GM18907 (cell line): Measurements from ENCODE around the gene RIT2.
"Not testable (repeated sequence)": the region's sequence is repeated elsewhere in the genome, so short reads cannot be mapped to it uniquely, and the experiment has no call there.

Experiments used
- ATAC-seq: cut with Tn5 transposase; IDR thresholded peaks from one replicate; pipeline ENCODE4 v1.9.1; 2021; ENCODE audit warnings: mild to moderate bottlenecking, moderate library complexity; ENCODE audit not compliant: unreplicated experiment

The RIT2 gene

DNA sequence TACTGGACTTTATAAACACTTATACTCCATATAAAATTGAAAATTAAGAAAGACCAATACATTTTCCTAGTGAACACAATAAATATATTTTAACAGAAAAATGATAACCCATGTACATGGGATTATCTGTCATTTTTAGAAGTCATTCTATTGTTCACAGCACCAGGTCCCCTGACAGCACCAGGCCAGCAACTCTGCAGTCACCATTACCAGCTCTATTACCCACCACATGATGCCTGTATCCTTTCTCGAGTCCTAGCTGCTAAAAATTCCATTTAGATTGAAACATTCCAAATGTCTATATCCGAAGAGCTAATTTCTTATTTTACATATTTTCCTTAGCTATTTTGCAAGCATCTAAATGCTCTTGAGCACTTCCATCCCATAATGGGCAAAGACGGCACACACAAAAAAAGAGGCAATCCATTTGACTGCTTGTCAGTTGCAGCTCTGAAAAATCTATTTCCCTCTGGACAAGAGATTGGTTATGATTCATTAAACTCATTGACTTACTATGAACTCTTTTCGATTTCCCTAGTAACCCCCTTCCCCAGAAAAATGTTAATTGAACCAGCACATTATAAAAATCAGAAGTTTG, 336.9 kb downstream of the RIT2 start:
- no peak for ATAC-seq

DNA sequence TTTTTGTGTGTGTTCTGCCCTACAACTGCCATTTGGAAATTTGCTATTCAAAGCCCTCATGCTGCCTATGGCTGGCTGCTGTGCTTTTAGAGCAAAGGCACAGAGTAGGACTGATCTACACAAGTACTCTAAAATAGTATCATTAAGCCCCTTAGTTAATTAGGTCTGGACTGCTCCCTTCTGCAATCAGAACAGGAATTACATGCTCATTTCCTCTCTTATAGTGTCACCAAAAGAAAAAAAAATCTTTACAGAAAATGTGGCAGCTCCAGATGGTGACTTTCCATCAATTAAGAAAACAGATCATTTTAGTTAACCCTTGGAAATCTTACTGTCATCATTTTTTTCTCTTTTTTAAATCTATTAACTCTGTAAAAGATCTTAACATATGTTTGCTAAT, 337.5 kb downstream of the RIT2 start:
- ATAC-seq, result no peak

DNA sequence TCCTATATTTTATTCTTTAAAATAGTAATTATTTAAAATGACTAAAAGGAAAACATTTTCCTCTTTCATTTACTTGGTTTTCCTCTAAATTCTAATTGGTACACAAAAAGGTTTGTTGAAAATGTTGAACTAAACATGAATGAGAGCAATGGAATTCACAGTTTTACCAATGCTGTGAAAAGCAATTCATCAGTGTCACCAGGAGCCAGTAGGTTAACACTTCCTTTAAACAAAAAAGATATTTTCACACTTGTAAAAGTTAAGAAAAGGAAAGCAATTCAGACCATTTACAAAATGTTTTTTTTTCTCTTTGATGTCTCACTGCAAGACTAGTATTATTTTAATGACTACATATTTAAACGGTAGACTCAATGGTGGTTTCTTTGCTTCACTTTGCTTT, 341.6 kb downstream of the RIT2 start:
- no peak for ATAC-seq

DNA sequence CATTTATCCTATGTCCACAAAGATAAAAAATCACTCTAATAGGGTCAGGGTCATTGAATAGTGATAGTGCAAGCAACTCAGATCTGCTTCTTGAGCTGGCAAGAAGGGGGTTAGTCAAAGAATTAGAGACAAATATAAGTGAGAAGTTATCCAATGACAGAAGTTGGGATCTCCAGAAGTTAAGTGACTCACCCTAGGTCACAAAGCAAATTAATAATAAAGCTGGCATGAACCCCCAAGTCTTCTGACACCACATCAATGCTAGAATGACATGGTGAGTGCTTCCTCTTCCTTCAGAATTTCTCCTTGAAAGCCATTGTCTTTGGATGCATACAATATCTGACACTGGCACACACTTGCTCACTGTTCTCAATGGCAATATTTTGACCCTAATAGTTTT, 343.5 kb downstream of the RIT2 start:
- no peak for ATAC-seq

DNA sequence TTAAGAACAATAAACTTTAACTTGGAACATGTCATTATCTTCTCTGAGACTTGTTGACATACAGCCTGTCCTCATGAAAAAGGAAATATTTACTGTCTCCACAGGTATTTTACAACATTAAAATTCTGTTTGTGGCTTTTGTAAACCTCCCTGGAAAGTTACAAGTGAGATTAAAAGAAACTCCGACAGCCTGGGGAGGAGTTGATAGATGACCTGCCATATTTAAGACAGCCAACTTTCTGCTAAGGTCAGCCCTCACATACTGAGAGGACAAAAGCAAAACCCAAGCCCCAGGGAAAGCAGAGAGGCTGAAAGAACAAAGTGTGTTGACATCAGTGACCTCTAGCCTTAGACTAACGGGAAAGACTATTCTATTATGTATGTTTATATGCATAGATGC, 350.2 kb downstream of the RIT2 start:
- ATAC-seq, result no peak

DNA sequence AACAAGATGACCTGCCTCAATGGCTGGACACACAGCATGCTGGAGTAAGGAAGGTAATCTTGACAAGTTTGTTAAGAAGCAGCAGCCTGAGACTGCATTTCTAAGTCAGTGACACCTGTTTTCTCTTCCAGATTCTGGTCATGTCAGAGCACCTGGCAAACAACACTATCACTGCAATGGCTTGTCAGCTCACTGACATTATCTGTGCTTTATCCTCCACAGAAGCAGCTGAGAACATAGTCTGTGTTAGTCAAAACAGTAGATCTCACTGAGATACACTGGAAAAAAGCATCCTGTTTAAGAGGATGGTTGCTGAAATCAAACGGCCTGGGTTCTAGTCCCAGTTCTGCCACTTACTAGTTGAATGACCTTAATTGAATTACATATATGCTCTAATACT, 355.2 kb downstream of the RIT2 start:
- no peak for ATAC-seq

DNA sequence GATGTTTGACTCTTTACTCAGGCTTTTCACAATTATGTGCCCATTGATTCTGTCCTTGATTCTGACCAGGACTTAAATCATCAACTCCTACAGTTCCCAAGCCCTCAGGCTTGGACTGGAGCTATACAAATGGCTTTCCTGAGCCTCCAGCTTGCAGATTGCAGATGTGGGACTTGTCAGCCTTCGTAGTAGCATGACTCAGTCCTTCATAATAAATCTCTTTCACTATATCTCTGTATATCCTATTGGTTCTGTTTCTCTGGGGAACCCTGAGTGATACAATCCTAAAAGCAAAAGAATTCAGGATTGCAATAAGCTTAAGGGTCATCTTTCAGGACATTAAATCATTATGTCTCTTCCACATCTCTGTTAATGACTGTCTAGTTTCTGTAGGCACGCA, 356.6 kb downstream of the RIT2 start:
- ATAC-seq, result no peak

DNA sequence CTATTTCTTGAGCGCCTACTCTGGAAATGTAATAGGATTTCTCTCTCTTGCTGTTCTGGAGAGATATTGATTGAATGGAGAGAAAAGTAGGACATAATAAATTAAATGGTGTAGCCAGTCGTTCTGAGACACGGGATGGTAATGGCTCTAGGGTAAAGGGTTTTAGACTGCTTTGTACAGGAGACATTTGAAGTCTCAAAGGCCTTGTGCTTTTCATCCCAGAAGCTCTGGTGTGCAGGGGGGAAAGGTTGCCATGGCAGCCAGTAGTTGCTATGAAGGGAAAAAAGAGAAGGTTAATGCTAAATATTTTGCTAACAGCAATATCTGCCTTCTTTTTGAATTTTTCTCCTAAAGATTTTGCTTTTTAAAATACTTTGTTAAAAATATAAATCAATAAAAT, 359.3 kb downstream of the RIT2 start:
- ATAC-seq, result no peak

DNA sequence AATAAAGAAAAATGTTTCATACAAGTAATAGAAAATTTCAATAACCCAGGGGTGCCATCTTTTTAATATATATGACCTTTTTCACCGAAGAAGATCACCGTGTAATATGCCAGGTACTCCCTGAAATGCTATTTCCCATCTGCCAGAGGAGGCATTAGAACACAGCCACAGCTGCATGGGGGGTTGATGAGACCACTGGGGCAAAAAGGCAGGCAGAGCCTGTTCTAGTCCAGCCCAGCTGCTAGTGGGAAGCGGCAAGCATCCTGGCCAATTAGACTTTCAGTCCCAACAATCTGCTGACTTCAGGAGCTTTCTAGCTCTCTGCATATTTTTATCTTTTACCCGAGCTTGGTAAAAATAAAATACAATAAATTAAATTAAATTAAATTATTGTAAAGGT, 362.6 kb downstream of the RIT2 start:
- ATAC-seq, result no peak

DNA sequence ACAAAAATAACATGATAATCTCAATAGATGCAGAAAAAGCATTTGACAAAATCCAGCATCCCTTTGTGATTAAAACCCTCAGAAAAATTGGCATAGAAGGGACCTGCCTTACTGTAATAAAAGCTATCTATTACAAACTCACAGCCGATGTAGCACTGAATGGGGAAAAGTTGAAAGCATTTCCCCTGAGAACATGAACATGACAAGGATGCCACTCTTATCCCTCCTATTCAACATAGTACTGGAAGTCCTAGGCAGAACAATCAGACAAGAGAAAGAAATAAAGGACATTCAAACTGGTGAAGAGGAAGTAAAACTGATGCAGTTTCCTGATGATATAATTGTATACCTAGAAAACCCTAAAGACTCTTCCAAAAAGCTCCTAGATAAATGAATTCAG, 368.7 kb downstream of the RIT2 start:
- no peak for ATAC-seq

DNA sequence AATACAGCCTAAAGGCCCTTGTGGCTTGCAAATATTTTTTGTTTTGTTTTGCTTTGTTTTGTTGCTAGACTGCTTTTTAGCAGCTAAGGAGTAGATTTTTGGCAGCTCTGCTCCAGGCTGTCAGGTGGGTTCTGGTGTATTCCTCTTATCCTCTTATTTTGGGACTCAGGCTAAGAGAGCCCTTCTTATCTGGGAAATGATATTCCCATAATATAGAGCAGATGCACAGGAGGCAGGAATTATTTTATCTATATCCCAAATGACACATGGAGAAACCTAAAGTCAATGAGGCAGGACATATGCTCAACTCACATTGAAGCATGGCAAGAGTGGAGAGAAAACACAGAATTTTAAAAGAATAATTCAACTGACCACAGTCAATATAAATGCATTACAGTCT, 369.6 kb downstream of the RIT2 start:
- no peak for ATAC-seq

DNA sequence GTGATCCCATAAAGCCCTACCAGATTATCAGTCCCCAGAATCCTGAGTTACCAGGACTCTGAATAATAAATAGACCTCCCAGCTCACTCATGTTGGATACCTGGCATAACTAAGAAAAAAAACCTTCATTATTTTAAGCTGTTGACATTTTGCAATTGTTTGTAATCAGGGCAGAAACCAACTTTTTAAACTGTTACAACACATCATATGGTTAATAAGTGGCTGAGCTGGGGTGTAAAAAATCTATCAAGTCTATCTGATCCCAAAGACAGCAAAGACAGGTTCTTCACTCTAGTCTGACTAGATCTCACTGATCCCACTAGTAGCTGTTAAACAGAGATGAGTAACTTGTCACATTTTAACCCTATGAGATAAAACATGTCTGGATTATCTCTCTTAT, 370.3 kb downstream of the RIT2 start:
- no peak for ATAC-seq

DNA sequence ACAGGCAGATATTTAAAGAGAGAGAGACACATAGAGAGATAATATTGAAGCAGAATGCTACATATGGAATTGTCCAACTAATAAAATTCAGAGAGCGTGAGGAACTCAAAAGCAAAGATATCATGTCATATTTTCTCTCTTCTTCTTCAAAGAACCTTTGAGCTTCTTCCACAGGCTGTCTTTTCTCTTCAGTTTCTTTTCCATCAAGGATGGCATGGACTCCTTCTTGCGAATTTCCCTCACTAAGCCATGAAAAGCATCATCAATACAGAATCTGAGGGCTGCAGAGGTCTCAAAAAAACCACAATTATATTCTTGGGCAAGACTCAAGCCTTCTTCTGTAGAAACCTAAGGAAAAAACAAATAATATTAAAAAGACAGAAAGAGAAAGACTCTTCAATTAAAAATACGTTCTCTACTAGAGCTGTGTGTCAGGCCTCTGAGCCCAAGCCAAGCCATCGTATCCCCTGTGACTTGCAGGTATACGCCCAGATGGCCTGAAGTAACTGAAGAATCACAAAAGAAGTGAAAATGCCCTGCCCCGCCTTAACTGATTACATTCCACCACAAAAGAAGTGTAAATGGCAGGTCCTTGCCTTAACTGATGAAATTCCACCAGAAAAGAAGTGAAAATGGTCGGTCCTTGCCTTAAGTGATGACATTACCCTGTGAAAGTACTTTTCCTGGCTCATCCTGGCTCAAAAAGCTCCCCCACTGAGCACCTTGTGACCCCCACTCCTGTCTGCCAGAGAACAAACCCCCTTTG, 371.9 kb downstream of the RIT2 start:
- ATAC-seq, result no peak

DNA sequence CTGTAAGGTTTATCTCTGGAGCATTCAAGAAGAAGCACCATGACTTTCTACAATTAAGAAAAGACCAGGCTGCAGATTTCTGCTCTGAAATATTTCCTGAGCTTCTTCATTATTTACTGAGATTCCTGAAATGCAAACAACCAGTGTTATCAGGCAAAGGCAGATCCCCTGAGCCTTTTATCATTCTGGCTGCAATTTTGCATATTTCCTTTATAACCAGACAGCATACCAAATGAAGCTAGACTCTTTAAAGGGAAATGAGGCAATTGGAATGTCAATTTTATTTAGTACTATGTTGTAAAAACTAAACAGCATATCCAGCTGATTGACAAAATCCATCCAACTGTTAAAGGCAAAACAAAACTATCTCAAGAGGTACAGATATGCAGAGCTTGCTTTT, 372.5 kb downstream of the RIT2 start:
- no peak for ATAC-seq

DNA sequence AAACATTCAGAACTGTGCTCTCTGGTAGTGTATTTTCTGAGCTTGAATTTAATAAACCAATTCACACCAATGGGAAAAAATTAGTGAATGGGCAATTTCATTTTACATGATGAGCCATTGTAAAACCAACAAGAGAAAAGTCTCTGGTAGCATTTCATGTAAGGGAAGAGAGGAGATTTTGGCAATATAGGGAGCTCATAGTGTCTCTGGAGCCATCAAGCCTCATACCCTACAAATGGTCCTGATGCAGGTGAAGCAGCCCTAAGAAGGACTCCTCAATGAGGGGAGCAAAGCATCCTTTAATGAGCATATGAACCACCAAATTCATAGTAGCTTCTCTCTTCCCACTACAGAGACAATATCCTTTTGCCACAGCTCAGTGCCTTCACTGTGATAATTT, 373.0 kb downstream of the RIT2 start:
- no peak for ATAC-seq

DNA sequence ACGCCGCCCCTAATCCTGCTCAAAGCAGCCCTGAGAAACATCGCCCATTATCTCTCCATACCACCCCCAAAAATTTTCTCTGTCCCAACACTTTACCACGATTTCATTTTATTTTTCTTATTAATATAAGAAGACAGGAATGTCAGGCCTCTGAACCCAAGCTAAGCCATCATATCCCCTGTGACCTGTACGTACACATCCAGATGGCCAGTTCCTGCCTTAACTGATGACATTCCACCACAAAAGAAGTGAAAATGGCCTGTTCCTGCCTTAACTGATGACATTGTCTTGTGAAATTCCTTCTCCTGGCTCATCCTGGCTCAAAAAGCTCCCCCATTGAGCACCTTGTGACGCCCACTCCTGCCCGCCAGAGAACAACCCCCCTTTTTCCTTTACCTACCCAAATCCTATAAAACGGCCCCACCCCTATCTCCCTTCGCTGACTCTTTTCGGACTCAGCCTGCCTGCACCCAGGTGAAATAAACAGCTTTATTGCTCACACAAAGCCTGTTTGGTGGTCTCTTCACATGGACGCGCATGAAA, 373.6 kb downstream of the RIT2 start:
- ATAC-seq, result not testable (repeated sequence)

DNA sequence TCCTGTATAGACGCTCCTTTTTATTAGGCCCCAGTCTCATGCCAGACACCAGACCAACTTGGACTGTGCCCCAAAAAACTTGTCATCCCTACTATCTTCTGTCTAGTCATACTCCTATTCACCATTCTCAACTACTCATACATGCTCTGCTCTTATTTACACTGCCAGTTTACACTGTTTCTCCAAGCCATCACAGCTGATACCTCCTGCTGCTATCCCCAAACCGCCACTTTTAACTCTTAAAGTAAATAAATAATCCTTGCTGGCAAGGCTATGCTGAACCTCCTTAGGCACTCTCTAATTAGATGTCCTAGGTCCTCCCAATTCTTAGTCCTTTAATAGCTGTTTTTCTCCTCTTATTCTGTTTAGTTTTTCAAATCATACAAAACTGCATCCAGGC, 374.2 kb downstream of the RIT2 start:
- ATAC-seq, result not testable (repeated sequence)

DNA sequence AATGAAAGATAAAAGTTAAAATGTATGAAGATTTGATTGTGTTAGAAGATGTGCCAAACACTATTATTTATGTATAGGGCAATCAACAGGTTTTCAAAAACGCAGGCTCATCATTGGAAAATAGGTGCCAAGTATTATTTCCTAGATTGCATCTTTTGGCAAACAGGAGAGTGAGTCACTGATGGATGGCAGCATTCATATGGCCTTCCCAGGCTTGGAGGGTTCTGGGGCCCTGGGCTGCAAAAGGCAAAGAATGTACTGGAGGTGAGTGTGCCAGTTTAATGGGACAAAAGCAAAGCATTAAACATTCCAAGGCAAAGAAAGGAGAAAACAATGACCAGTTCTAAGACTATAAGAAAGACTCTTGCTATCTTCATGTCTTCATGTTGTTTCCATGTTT, 379.4 kb downstream of the RIT2 start:
- no peak for ATAC-seq

DNA sequence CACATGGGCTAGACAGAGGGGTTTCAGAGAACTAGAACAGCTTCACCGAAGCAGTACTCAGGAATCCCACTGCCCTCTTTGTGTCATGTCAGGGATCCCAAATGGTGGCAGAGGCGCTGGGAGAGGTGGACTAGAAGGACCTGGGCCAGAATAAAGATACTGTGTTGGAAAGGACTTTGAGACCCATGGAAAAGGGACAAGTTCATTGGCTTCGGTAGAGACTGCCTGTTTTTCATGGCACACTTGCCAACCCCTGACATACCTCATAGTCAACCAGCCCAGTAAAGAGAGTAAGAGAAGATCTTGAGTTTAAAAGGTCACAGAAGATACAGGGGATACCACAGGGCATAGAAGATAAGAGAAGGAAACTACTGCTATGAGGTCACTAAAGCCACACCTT, 381.0 kb downstream of the RIT2 start:
- no peak for ATAC-seq

DNA sequence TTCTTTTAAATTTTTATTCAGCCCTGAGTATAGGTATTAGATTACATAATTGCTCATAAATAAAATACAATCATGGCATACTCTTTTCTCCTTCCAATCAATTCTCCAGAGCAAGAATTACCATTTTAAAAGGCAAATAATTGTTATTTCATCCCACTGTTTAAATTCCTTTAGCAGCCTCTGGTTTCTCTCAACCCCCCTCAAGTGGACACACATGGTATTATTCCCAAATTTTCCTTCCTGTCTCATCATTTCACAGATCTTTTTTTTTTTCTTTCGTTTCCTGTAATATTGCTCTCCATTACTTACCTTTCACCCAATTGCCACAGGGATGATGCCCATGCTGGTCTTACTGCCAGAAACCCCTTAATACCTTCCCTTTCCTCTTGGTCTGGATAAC, 385.2 kb downstream of the RIT2 start:
- ATAC-seq, result no peak

DNA sequence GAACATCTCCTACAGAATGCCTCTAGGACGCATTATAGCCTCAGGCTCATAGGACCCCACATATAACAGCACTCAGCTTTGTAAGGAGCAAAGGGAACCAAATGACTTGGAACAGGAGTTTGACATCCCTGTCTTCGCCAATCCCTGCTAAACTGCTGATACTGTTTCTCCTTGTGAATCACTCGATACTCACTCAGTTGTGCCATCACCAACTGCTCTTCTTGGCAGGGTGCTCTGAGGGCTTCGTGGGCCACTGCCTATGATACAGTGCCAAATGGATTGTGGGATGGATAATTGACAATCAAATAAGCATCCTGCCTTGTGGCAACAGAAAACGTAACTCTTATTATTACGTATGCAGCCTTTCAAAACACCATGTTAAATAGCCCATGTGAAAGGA, 396.3 kb downstream of the RIT2 start:
- ATAC-seq, result no peak

DNA sequence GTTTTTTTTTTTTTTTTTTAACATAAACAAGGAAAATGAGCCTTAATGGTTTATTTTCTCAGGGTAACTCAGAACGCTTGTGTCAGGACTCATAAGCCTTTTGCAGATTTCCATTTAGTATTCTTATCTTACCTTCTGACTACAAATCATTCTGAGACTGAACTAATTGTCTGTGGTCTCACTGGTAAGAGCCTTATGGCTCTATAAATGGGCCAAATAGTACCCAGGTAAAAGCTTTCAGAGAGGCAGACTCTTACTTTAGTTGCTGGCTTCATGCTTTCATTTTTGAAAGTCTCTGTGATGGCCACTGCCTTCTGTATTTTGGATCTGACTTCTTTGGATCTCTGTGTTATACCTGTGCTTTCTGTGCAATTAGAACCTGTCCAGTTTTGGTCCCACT, 403.4 kb downstream of the RIT2 start:
- ATAC-seq, result no peak

DNA sequence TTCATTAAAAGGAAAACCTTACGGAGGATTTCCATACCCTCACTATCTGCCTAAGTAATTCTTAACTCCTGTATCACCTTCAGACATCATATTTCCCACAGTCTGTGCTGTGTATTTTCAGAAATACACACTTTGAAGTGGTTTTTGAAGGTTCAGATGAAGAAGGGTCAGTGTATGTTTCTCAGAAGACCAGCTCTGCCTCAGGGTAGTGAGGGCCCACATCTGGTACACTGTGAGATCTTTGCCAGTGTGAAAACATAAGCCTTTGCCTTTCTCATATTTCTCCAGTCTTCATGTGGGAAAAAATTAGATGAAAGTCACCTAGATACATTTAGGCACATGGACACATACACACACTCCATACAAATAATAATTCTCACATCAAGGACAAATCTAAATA, 408.4 kb downstream of the RIT2 start:
- no peak for ATAC-seq
